HG02852 (cell line): ENCODE results near the gene CD2BP2.

Experiments used
- ATAC-seq: cut with Tn5 transposase; IDR thresholded peaks from one replicate; pipeline ENCODE4 v1.9.1; 2021; ENCODE audit warnings: mild to moderate bottlenecking, moderate library complexity; ENCODE audit not compliant: unreplicated experiment

The CD2BP2 gene

GRCh38 chr16:30379158-30379783 lies 24.2 kb upstream of the CD2BP2 start:
- no peak for ATAC-seq

GRCh38 chr16:30378236-30379157 lies 23.4 kb upstream of the CD2BP2 start:
- peak; percentile 86 for ATAC-seq

- peak; percentile 41 for ATAC-seq
Observed at GRCh38 chr16:30377812-30378235, 22.7 kb upstream of the CD2BP2 start.

- no peak for ATAC-seq
Observed at GRCh38 chr16:30377050-30377811, 22.1 kb upstream of the CD2BP2 start.

- no peak for ATAC-seq
Observed at GRCh38 chr16:30376461-30376902, 21.4 kb upstream of the CD2BP2 start.

- ATAC-seq = no peak
Observed at GRCh38 chr16:30375864-30376263, 20.8 kb upstream of the CD2BP2 start.

GRCh38 chr16:30374538-30374937 lies 19.4 kb upstream of the CD2BP2 start, which contains the start of gene MYL11:
Gene MYL11 (plus strand): TSS chr16:30374802. CDS start chr16:30374858, 56 bp downstream.
- no peak for ATAC-seq

GRCh38 chr16:30372725-30373124 lies 17.6 kb upstream of the CD2BP2 start:
- no peak for ATAC-seq

GRCh38 chr16:30372038-30372712 lies 17.1 kb upstream of the CD2BP2 start:
- no peak for ATAC-seq

- ATAC-seq = no peak
Observed at GRCh38 chr16:30371248-30371816, 16.2 kb upstream of the CD2BP2 start.

- peak; percentile 73 for ATAC-seq
Observed at GRCh38 chr16:30370456-30371247, 15.5 kb upstream of the CD2BP2 start, which contains the start of gene TBC1D10B. Gene TBC1D10B (minus strand): TSS chr16:30370494. CDS start chr16:30370183, 311 bp downstream.

- no peak for ATAC-seq
Observed at GRCh38 chr16:30369938-30370455, 14.9 kb upstream of the CD2BP2 start.

- no peak for ATAC-seq
Observed at GRCh38 chr16:30369091-30369937, 14.2 kb upstream of the CD2BP2 start.

GRCh38 chr16:30368792-30369090 lies 13.6 kb upstream of the CD2BP2 start:
- no peak for ATAC-seq

GRCh38 chr16:30368122-30368791 lies 13.1 kb upstream of the CD2BP2 start:
- ATAC-seq = no peak

- ATAC-seq = no peak
Observed at GRCh38 chr16:30367349-30368009, 12.4 kb upstream of the CD2BP2 start.

GRCh38 chr16:30366511-30366910 lies 11.4 kb upstream of the CD2BP2 start:
- no peak for ATAC-seq
